ENCODE results near the gene SYNM.

The SYNM gene

DNA sequence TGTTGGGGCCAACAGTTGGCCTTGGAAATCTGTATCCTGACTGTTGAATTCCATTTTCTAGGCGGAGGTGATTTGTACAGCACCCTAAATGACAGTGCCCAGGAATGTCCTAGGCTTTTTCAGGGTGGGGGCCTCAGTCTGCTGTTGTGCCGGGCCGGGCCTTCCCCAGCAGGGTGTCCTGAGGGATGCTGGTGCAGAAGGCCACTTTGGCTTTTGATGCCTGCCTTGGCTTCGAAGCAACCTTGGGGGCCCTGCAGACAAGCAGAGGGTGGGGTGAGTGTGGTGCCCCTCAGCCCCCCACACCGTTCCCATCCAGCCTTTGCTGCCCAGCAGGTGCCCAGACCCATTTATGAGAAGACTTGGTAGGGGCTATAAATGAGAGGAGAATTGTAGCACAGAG, 33.0 kb downstream of the SYNM start:
- TF ChIP-seq, protein P1, sequence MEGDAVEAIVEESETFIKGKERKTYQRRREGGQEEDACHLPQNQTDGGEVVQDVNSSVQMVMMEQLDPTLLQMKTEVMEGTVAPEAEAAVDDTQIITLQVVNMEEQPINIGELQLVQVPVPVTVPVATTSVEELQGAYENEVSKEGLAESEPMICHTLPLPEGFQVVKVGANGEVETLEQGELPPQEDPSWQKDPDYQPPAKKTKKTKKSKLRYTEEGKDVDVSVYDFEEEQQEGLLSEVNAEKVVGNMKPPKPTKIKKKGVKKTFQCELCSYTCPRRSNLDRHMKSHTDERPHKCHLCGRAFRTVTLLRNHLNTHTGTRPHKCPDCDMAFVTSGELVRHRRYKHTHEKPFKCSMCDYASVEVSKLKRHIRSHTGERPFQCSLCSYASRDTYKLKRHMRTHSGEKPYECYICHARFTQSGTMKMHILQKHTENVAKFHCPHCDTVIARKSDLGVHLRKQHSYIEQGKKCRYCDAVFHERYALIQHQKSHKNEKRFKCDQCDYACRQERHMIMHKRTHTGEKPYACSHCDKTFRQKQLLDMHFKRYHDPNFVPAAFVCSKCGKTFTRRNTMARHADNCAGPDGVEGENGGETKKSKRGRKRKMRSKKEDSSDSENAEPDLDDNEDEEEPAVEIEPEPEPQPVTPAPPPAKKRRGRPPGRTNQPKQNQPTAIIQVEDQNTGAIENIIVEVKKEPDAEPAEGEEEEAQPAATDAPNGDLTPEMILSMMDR (IDR thresholded peaks at IDR 0.05; ENCODE audit: low read depth, low read length, missing control alignments) = no peak
- H3K4me3 ChIP-seq (replicated peaks; ENCODE audit: low read depth, low read length) = no peak overlapping the region
- DNase-seq (ENCODE audit: extremely low read depth, low read depth) = no peak

- TF ChIP-seq, protein P1 (IDR thresholded peaks at IDR 0.05; ENCODE audit: low read depth, low read length, missing control alignments) = no peak
- no peak overlapping the region for H3K4me3 ChIP-seq (replicated peaks; ENCODE audit: low read depth, low read length)
- no peak for DNase-seq (ENCODE audit: extremely low read depth, low read depth)
These were observed 33.7 kb downstream of the SYNM start for GRCh38 chr15:99138491-99138982.

DNA sequence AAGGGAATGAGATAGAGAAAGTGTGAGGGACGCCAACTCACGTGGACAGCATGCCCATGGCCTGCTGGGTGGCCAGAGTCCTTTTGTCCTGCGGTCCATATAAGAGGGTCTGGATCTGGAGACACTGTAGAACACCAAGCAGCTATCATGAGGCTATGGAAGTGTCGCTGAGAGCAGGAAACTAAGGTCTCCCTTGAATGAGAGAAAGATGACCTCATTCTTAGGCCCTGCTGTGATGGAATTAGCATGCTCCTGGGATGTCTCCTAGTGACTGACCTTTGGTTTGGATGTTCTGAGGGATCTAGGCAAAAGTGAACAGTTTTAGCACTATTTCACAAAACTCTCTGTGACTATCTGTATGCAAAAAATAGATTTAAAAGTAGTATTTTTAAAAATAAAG, 34.4 kb downstream of the SYNM start:
- TF ChIP-seq, protein P1 (IDR thresholded peaks at IDR 0.05; ENCODE audit: low read depth, low read length, missing control alignments) = no peak
- no peak overlapping the region for H3K4me3 ChIP-seq (replicated peaks; ENCODE audit: low read depth, low read length)
- no peak for DNase-seq (ENCODE audit: extremely low read depth, low read depth)

GRCh38 chr15:99140590-99140989, 35.7 kb downstream of the SYNM start:
- DNase-seq (ENCODE audit: extremely low read depth, low read depth) = no peak
- H3K4me3 ChIP-seq (replicated peaks; ENCODE audit: low read depth, low read length) = no peak overlapping the region
- TF ChIP-seq, protein P1 (IDR thresholded peaks at IDR 0.05; ENCODE audit: low read depth, low read length, missing control alignments) = no peak

GRCh38 chr15:99141943-99142342, 37.1 kb downstream of the SYNM start:
- TF ChIP-seq, protein P1 (IDR thresholded peaks at IDR 0.05; ENCODE audit: low read depth, low read length, missing control alignments) = no peak
- no peak overlapping the region for H3K4me3 ChIP-seq (replicated peaks; ENCODE audit: low read depth, low read length)
- DNase-seq (ENCODE audit: extremely low read depth, low read depth) = no peak

DNA sequence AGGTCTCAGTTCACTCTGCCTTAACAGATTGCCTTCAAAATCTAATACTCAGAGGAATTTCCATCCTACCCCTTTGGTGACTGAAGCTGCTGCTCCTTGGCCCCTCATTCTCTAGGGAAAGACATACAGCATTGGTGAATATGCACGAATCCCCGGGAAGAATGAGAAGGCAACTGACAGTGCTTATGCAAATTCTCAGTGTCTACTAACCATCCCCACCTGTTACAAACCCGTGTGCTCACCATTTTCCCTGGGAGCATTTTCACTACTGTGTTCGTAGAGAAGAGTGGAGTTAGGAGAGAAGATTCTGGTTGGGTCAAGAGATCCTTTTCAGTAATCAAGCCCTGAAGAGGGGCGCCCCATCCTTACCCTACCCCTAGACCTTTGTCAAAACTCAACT, 37.7 kb downstream of the SYNM start:
- TF ChIP-seq, protein P1 (IDR thresholded peaks at IDR 0.05; ENCODE audit: low read depth, low read length, missing control alignments) = no peak
- DNase-seq (ENCODE audit: extremely low read depth, low read depth) = no peak
- H3K4me3 ChIP-seq (replicated peaks; ENCODE audit: low read depth, low read length) = no peak overlapping the region

GRCh38 chr15:99143242-99143641, 38.4 kb downstream of the SYNM start:
- DNase-seq (ENCODE audit: extremely low read depth, low read depth) = no peak
- no peak overlapping the region for H3K4me3 ChIP-seq (replicated peaks; ENCODE audit: low read depth, low read length)
- TF ChIP-seq, protein P1 (IDR thresholded peaks at IDR 0.05; ENCODE audit: low read depth, low read length, missing control alignments) = no peak

Measured in HFF-Myc (cell line).